ENCODE measurements around the gene MUS81. TPM values are rescaled to one million over a fixed set of nuclear protein-coding genes. Genes with fewer than 3 reads are reported as not detected.

Gene MUS81
- total and polyA plus RNA-seq, 9 of the 15 experiments (the other 6 are each of a cell fraction or from before 2014, with no cell fraction given) = 13.4 to 118 (median 53.7) TPM

DNA sequence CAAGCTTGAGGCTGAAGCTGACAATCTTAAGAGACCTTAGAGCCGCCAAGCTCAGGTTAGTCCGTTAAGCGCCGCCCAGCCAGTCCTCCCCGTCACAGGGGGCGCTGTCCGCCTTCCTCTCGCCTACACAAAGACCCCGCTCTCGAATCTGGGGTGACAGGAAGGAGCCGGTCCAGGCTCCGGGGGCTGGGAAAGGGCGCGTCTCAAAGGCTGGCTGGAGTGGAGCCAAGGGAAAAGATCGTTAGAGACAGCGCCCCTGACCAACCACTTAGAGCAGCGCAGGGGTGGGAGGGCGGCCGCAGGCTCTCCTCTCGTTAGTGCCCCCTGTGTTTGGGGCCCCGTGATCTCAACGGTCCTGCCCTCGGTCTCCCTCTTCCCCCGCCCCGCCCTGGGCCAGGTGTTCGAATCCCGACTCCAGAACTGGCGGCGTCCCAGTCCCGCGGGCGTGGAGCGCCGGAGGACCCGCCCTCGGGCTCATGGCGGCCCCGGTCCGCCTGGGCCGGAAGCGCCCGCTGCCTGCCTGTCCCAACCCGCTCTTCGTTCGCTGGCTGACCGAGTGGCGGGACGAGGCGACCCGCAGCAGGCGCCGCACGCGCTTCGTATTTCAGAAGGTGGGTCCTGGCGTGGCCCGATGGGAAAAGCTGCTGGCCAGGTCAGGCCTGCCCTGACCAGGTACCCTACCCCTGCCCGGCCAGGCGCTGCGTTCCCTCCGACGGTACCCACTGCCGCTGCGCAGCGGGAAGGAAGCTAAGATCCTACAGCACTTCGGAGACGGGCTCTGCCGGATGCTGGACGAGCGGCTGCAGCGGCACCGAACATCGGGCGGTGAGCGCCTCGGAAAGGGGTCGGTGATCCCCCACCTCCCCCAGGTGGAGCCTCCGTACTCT is at the start of gene MUS81 (continued):
- peak in 1 of 2 experiments; percentile 68; a peak in 1 of 3 replicates for TF ChIP-seq CBX3 (IDR thresholded peaks at IDR 0.05; ENCODE audit: borderline replicate concordance in 1 of 2, low read length in 2 of 2)
- TF ChIP-seq, protein P1, sequence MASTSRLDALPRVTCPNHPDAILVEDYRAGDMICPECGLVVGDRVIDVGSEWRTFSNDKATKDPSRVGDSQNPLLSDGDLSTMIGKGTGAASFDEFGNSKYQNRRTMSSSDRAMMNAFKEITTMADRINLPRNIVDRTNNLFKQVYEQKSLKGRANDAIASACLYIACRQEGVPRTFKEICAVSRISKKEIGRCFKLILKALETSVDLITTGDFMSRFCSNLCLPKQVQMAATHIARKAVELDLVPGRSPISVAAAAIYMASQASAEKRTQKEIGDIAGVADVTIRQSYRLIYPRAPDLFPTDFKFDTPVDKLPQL (IDR thresholded peaks at IDR 0.05; ENCODE audit: extremely low read depth, insufficient read length) = no peak
- TF ChIP-seq FOXA3 (CRISPR knock-in tag; conservative IDR thresholded peaks at IDR 0.05 in 1 of 2, IDR thresholded peaks at IDR 0.05 in 1 of 2) = 0 out of 4 replicates have a peak, but pooled peaks of 1 of the 2 experiments have one; percentile 37
- TF ChIP-seq MAZ (CRISPR knock-in tag; conservative IDR thresholded peaks at IDR 0.05 in 1 of 2, IDR thresholded peaks at IDR 0.05 in 1 of 2) = peak; percentile 88 to 95
- TF ChIP-seq OTX1 (CRISPR knock-in tag; IDR thresholded peaks at IDR 0.05) = no peak
- peak; percentile 78 for TF ChIP-seq HCFC1 (IDR thresholded peaks at IDR 0.05; ENCODE audit: low read depth, low read length)
- peak; percentile 70 for TF ChIP-seq NCOR1 (IDR thresholded peaks at IDR 0.05)
- TF ChIP-seq POLR2A (conservative IDR thresholded peaks at IDR 0.05) = peak; percentile 53
- TF ChIP-seq SP1 (CRISPR knock-in tag; IDR thresholded peaks at IDR 0.05) = peak; percentile 95
- TF ChIP-seq, protein P2, sequence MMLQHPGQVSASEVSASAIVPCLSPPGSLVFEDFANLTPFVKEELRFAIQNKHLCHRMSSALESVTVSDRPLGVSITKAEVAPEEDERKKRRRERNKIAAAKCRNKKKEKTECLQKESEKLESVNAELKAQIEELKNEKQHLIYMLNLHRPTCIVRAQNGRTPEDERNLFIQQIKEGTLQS (IDR thresholded peaks at IDR 0.05) = no peak
- TF ChIP-seq, protein P2 (CRISPR knock-in tag; conservative IDR thresholded peaks at IDR 0.05) = 0 out of 2 replicates have a peak, but pooled peaks have one; percentile 77
- TF ChIP-seq TEAD1 (CRISPR knock-in tag; IDR thresholded peaks at IDR 0.05) = 0 out of 4 replicates have a peak, but pooled peaks of 1 of the 2 experiments have one; percentile 34
- 0 out of 2 replicates have a peak, but pooled peaks have one; percentile 13 for TF ChIP-seq TCF3 (CRISPR knock-in tag; IDR thresholded peaks at IDR 0.05)
- TF ChIP-seq, protein P3, sequence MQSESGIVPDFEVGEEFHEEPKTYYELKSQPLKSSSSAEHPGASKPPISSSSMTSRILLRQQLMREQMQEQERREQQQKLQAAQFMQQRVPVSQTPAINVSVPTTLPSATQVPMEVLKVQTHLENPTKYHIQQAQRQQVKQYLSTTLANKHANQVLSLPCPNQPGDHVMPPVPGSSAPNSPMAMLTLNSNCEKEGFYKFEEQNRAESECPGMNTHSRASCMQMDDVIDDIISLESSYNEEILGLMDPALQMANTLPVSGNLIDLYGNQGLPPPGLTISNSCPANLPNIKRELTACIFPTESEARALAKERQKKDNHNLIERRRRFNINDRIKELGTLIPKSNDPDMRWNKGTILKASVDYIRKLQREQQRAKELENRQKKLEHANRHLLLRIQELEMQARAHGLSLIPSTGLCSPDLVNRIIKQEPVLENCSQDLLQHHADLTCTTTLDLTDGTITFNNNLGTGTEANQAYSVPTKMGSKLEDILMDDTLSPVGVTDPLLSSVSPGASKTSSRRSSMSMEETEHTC (IDR thresholded peaks at IDR 0.05) = peak; percentile 73
- TF ChIP-seq ZNF589 (CRISPR knock-in tag; IDR thresholded peaks at IDR 0.05; ENCODE audit: low read depth) = no peak
